SK-N-SH treated with all-trans-retinoic acid at 6 μM for 48 hours (cell line): ENCODE results near the gene ARPC2.

Experiments
- ATAC-seq: fragments of 200-7000 bp; cut with Tn5 transposase; 3 replicates; pipeline ENCODE4 v1.9.1; 2020; ENCODE audit warnings: mild to moderate bottlenecking, moderate library complexity
- BACH2 ChIP-seq: fragments of 250-450 bp; sonication (Bioruptor Pico); IDR thresholded peaks from 2 replicates; pipeline ENCODE4 v1.9.0; 2021; ENCODE audit warnings: mild to moderate bottlenecking, borderline replicate concordance
- CREB5 ChIP-seq: fragments of 250-450 bp; sonication (Bioruptor Pico); IDR thresholded peaks from 2 replicates; pipeline ENCODE4 v1.5.1; 2020; ENCODE audit warnings: low read depth, mild to moderate bottlenecking, moderate library complexity
- CSRNP3 ChIP-seq: fragments of 250-450 bp; sonication (Bioruptor Pico); IDR thresholded peaks from 2 replicates; pipeline ENCODE4 v1.5.1; 2021; ENCODE audit warnings: mild to moderate bottlenecking, moderate library complexity
- ESRRG ChIP-seq: fragments of 250-450 bp; sonication (Bioruptor Pico); IDR thresholded peaks from 2 replicates; pipeline ENCODE4 v1.6.1; 2021; ENCODE audit warnings: mild to moderate bottlenecking
- GLIS3 ChIP-seq: fragments of 250-450 bp; sonication (Bioruptor Pico); IDR thresholded peaks from 2 replicates; pipeline ENCODE4 v1.5.0; 2020; ENCODE audit warnings: mild to moderate bottlenecking, moderate library complexity
- OSR1 ChIP-seq: fragments of 250-450 bp; sonication (Bioruptor Pico); IDR thresholded peaks from 2 replicates; pipeline ENCODE4 v1.8.0; 2022; ENCODE audit warnings: moderate library complexity, mild to moderate bottlenecking, inconsistent platforms
- PATZ1 ChIP-seq: fragments of 250-450 bp; sonication (Bioruptor Pico); IDR thresholded peaks from 2 replicates; pipeline ENCODE4 v1.8.0; 2020; ENCODE audit warnings: mild to moderate bottlenecking, moderate library complexity, borderline replicate concordance
- PPARA ChIP-seq: fragments of 250-450 bp; sonication (Bioruptor Pico); IDR thresholded peaks from 2 replicates; pipeline ENCODE4 v1.5.0; 2020; ENCODE audit warnings: mild to moderate bottlenecking, borderline replicate concordance
- RARB ChIP-seq: fragments of 250-450 bp; sonication (Bioruptor Pico); IDR thresholded peaks from 2 replicates; pipeline ENCODE4 v1.8.0; 2021; ENCODE audit warnings: mild to moderate bottlenecking, moderate library complexity
- TCF4 ChIP-seq: fragments of 250-450 bp; sonication (Bioruptor Pico); IDR thresholded peaks from 2 replicates; pipeline ENCODE4 v1.8.0; 2021; ENCODE audit warnings: mild to moderate bottlenecking, moderate library complexity, borderline replicate concordance
- TSHZ2 ChIP-seq: fragments of 250-450 bp; sonication (Bioruptor Pico); IDR thresholded peaks from 2 replicates; pipeline ENCODE4 v1.5.0; 2020; ENCODE audit warnings: mild to moderate bottlenecking, moderate library complexity
- ZC3H10 ChIP-seq: fragments of 250-450 bp; sonication (Bioruptor Pico); IDR thresholded peaks from 2 replicates; pipeline ENCODE4 v1.5.1; 2021; ENCODE audit warnings: mild to moderate bottlenecking, moderate library complexity
- ZFP3 ChIP-seq: fragments of 250-450 bp; sonication (Bioruptor Pico); IDR thresholded peaks from 2 replicates; pipeline ENCODE4 v1.5.0; 2020; ENCODE audit warnings: mild to moderate bottlenecking, moderate library complexity
- ZFP30 ChIP-seq: fragments of 450-650 bp; formaldehyde crosslinking; IDR thresholded peaks from 2 replicates; pipeline ENCODE4 v1.5.0; 2022; ENCODE audit warnings: mild to moderate bottlenecking, moderate library complexity
- ZNF70 ChIP-seq: fragments of 450-650 bp; formaldehyde crosslinking; IDR thresholded peaks from 2 replicates; pipeline ENCODE4 v1.5.0; 2020; ENCODE audit warnings: mild to moderate bottlenecking, moderate library complexity

The ARPC2 gene

GRCh38 chr2:218286570-218287459 lies 69.8 kb downstream of the ARPC2 start:
- TF ChIP-seq ZFP30 (CRISPR knock-in tag) (peak; percentile 74), TSHZ2 (CRISPR knock-in tag) (no peak)
- ATAC-seq, result peak; percentile 92

GRCh38 chr2:218289639-218290315 lies 72.8 kb downstream of the ARPC2 start:
- TF ChIP-seq ESRRG (CRISPR knock-in tag) (no peak), GLIS3 (CRISPR knock-in tag) (no peak), RARB (no peak), CREB5 (no peak), TCF4 (no peak), ZFP3 (CRISPR knock-in tag) (no peak)
- ATAC-seq, result no peak

GRCh38 chr2:218290316-218291261 lies 73.6 kb downstream of the ARPC2 start:
- TF ChIP-seq CSRNP3 (CRISPR knock-in tag), result no peak
- TF ChIP-seq ZFP30 (CRISPR knock-in tag), result no peak
- no peak for TF ChIP-seq ZNF70
- no peak for TF ChIP-seq PPARA
- no peak for TF ChIP-seq TCF4
- TF ChIP-seq PATZ1 (CRISPR knock-in tag), result no peak
- no peak for TF ChIP-seq ZC3H10 (CRISPR knock-in tag)
- no peak for TF ChIP-seq BACH2
- TF ChIP-seq OSR1 (CRISPR knock-in tag), result no peak
- TF ChIP-seq TSHZ2 (CRISPR knock-in tag), result no peak
- no peak for ATAC-seq
